H1 (cell line): ENCODE data around the gene NDUFB2. TPM values are rescaled to one million over a fixed set of nuclear protein-coding genes. Genes with fewer than 3 reads are reported as not detected.

ENCODE experiments used
- polyA plus RNA-seq, 7 experiments: library from polyadenylated mRNA; depleted of rRNA in 3 of 7; stranded (reverse) in 5 of 7; unstranded in 2 of 7; fragments of >200 nt in 5 of 7; fragments of 200-250 nt in 2 of 7; gene quantifications; 1 replicate in 5 of 7; 2 replicates in 1 of 7; 4 replicates in 1 of 7; pipeline versions ENCODE4 v1.2.1 to v1.2.3, GENCODE V29; 2011 to 2013; ENCODE audit warnings: missing spikeins in 2 of 7, mixed read lengths in 2 of 7
- total RNA-seq: library from RNA; stranded (reverse); fragmentation: NEBNext Ultra II Directional; extraction: Animal tissue kit (Norgen Biotek cat#: 25700); gene quantifications from 2 replicates; pipeline ENCODE4 v1.2.1, GENCODE V29; 2021
- TF ChIP-seq, protein P1 (sequence below): IDR thresholded peaks from 2 replicates; pipeline ENCODE4 v1.6.1; 2012; ENCODE audit warnings: inconsistent platforms

Gene NDUFB2
- total and polyA plus RNA-seq, 2 of the 8 experiments (the other 6 are each of a cell fraction or from before 2014, with no cell fraction given) = 168 to 881 TPM

- TF ChIP-seq, protein P1, sequence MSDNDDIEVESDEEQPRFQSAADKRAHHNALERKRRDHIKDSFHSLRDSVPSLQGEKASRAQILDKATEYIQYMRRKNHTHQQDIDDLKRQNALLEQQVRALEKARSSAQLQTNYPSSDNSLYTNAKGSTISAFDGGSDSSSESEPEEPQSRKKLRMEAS = no peak
These were observed 58.0 kb downstream of the NDUFB2 start (continued) for GRCh38 chr7:140754506-140754905.

Other genes with a start within 250 kb of the NDUFB2 start
- gene MKRN1, start 217.2 kb upstream of the NDUFB2 start, total RNA-seq = 94.6 and 99.6 TPM in 2 replicates
- gene MKRN1, start 217.2 kb upstream of the NDUFB2 start, polyA plus RNA-seq (2011; rRNA removed) = 35.1 and 46.2 TPM in 2 replicates
- gene DENND2A, start 55.9 kb upstream of the NDUFB2 start, total RNA-seq = 11.4 and 13.0 TPM in 2 replicates
- 5.0 and 6.0 TPM in 2 replicates for gene DENND2A, start 55.9 kb upstream of the NDUFB2 start, polyA plus RNA-seq (2011; rRNA removed)
- gene ADCK2, start 23.8 kb upstream of the NDUFB2 start, total RNA-seq = 10.3 and 11.7 TPM in 2 replicates
- gene ADCK2, start 23.8 kb upstream of the NDUFB2 start, polyA plus RNA-seq (2011; rRNA removed) = 6.9 and 9.8 TPM in 2 replicates
- 30.2 and 32.6 TPM in 2 replicates for gene BRAF, start 228.2 kb downstream of the NDUFB2 start, total RNA-seq
- gene BRAF, start 228.2 kb downstream of the NDUFB2 start, polyA plus RNA-seq (2011; rRNA removed) = 7.7 and 11.4 TPM in 2 replicates